Loucy (cell line): ENCODE measurements around the gene CBLC.

Source experiments
- H2AFZ ChIP-seq: fragments of 200-600 bp; sonication (generic); 2 replicates; pipeline ENCODE4 v1.6.0; 2016; ENCODE audit warnings: antibody characterized with exemption, mild to moderate bottlenecking, low read length, moderate library complexity
- H3F3A ChIP-seq: fragments of 200-600 bp; 2 replicates; pipeline ENCODE4 v1.6.0; 2016; ENCODE audit warnings: antibody characterized with exemption, low read depth, mild to moderate bottlenecking
- H3K27me3 ChIP-seq: fragments of 200-600 bp; sonication (generic); 2 replicates; pipeline ENCODE4 v1.6.1; 2014; ENCODE audit warnings: low read length, mild to moderate bottlenecking; ENCODE audit not compliant: insufficient read depth, poor library complexity, severe bottlenecking
- H3K36me3 ChIP-seq: fragments of 200-600 bp; sonication (generic); 2 replicates; pipeline ENCODE4 v1.6.1; 2016; ENCODE audit warnings: low read length; ENCODE audit not compliant: insufficient read depth
- H3K4me1 ChIP-seq: fragments of 200-600 bp; sonication (generic); 2 replicates; pipeline ENCODE4 v1.5.1; 2014; ENCODE audit warnings: low read length, mild to moderate bottlenecking; ENCODE audit not compliant: insufficient read depth, poor library complexity, severe bottlenecking
- H3K4me2 ChIP-seq: fragments of 200-600 bp; sonication (generic); 2 replicates; pipeline ENCODE4 v1.6.0; 2014; ENCODE audit warnings: antibody characterized with exemption, low read length, low read depth, mild to moderate bottlenecking; ENCODE audit not compliant: poor library complexity, severe bottlenecking
- H3K4me3 ChIP-seq: fragments of 200-600 bp; sonication (generic); 2 replicates; pipeline ENCODE4 v1.5.1; 2014; ENCODE audit warnings: low read length, mild to moderate bottlenecking, mixed read lengths; ENCODE audit not compliant: poor library complexity, severe bottlenecking
- H3K79me2 ChIP-seq: fragments of 200-600 bp; sonication (generic); 2 replicates; pipeline ENCODE4 v1.6.1; 2014; ENCODE audit warnings: low read length; ENCODE audit not compliant: insufficient read depth
- H3K9ac ChIP-seq: fragments of 200-600 bp; sonication (generic); 2 replicates; pipeline ENCODE4 v1.6.0; 2014; ENCODE audit warnings: mild to moderate bottlenecking, low read depth, low read length, moderate library complexity; ENCODE audit not compliant: poor library complexity, severe bottlenecking
- H3K9me2 ChIP-seq: fragments of 200-600 bp; sonication (generic); replicated peaks from 2 replicates; pipeline ENCODE4 v1.6.1; 2016; ENCODE audit warnings: low read depth, low read length, mixed read lengths
- H3K9me3 ChIP-seq: fragments of 200-600 bp; sonication (generic); 2 replicates; pipeline ENCODE4 v1.6.1; 2014; ENCODE audit warnings: mild to moderate bottlenecking, antibody characterized with exemption, low read length, low read depth; ENCODE audit not compliant: insufficient read depth
- H4K20me1 ChIP-seq: fragments of 200-600 bp; sonication (generic); 2 replicates; pipeline ENCODE4 v1.6.0; 2014; ENCODE audit warnings: antibody characterized with exemption, low read length, mild to moderate bottlenecking; ENCODE audit not compliant: insufficient read depth, poor library complexity, severe bottlenecking
- EZH2phosphoT487 ChIP-seq: fragments of 200-600 bp; IDR thresholded peaks from 2 replicates; pipeline ENCODE4 v1.6.1; 2018; ENCODE audit warnings: antibody characterized with exemption, mild to moderate bottlenecking, moderate library complexity, borderline replicate concordance
- TF ChIP-seq, protein P1 (sequence below): fragments of 200-600 bp; sonication (generic); conservative IDR thresholded peaks from 2 replicates; pipeline ENCODE4 v1.5.1; 2014; ENCODE audit warnings: mild to moderate bottlenecking, antibody characterized with exemption, low read length

Gene CBLC

DNA sequence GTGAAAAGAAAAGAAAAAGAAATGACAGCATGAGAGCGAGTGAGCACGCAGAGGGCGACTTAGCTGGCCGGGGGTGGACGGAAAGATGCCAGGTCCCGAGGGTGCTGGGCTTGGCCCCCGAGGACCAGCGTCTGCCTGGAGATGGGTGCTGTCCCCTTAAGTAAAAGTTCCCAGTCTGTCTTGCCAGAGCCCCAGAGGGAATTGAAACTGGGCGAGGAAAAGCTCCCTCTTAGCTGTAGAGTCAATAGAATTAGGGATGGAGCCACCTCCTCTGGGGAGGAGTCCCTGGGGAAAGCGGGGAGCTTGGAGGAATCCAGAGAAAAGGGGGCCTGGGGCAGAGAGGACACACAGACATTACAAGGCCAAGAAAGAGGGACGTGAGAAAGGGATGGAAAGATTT lies 44.5 kb downstream of the CBLC start:
- TF ChIP-seq EZH2phosphoT487: no peak
- TF ChIP-seq, protein P1, sequence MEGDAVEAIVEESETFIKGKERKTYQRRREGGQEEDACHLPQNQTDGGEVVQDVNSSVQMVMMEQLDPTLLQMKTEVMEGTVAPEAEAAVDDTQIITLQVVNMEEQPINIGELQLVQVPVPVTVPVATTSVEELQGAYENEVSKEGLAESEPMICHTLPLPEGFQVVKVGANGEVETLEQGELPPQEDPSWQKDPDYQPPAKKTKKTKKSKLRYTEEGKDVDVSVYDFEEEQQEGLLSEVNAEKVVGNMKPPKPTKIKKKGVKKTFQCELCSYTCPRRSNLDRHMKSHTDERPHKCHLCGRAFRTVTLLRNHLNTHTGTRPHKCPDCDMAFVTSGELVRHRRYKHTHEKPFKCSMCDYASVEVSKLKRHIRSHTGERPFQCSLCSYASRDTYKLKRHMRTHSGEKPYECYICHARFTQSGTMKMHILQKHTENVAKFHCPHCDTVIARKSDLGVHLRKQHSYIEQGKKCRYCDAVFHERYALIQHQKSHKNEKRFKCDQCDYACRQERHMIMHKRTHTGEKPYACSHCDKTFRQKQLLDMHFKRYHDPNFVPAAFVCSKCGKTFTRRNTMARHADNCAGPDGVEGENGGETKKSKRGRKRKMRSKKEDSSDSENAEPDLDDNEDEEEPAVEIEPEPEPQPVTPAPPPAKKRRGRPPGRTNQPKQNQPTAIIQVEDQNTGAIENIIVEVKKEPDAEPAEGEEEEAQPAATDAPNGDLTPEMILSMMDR: no peak
- Histone ChIP-seq H3K4me1 (no peaks in the 10 kb centered on the region), H3K9me3 (no peaks in the 10 kb centered on the region), H2AFZ (no peak overlapping the region), H4K20me1 (no peaks in the 10 kb centered on the region), H3K27me3 (no peaks in the 10 kb centered on the region), H3K79me2 (no peaks in the 10 kb centered on the region), H3F3A (no peaks in the 10 kb centered on the region), H3K9ac (no peak overlapping the region), H3K9me2 (no peaks in the 10 kb centered on the region), H3K4me3 (no peak overlapping the region), H3K4me2 (no peak overlapping the region), H3K36me3 (no peaks in the 10 kb centered on the region)

DNA sequence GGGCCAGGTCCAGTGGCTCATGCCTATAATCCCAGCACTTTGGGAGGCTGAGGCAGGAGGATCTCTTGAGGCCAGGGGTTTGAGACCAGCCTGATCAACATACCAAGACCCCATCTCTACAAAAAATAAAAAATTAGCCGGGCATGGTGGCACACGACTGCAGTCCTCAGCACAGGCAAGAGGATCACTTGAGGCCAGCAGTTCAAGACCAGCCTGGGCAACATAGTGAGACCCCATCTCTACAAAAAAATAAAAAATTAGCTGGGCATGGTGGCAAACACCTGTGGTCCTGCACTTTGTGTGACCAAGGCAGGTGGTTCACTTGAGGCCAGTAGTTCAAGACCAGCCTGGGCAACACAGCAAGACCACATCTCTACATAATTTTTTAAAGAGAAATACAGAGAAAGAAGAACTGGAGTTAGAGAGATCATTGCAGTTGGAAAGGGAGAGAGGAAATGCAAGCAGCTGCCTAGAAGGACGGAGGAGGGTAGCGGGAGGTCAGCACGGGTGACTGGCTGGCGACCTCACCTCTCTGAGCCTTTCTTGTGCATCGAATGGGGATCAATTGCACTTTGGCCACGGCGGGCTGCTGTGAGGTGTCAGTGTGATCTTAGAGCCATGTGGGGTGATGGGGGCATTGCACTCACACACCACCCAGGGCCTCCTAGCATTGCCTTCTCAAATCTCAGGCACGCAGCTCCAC lies 45.1 kb downstream of the CBLC start:
- Histone ChIP-seq H3F3A (no peaks in the 10 kb centered on the region), H3K4me1 (no peaks in the 10 kb centered on the region), H3K4me2 (no peak overlapping the region), H3K4me3 (no peak overlapping the region), H3K79me2 (no peaks in the 10 kb centered on the region), H4K20me1 (no peaks in the 10 kb centered on the region), H3K9me3 (no peaks in the 10 kb centered on the region), H3K27me3 (no peaks in the 10 kb centered on the region), H3K9me2 (no peaks in the 10 kb centered on the region), H3K36me3 (no peaks in the 10 kb centered on the region), H3K9ac (no peak overlapping the region), H2AFZ (no peak overlapping the region; the same call in 1 of the 2 replicates)
- TF ChIP-seq, protein P1: no peak
- no peak for TF ChIP-seq EZH2phosphoT487

DNA sequence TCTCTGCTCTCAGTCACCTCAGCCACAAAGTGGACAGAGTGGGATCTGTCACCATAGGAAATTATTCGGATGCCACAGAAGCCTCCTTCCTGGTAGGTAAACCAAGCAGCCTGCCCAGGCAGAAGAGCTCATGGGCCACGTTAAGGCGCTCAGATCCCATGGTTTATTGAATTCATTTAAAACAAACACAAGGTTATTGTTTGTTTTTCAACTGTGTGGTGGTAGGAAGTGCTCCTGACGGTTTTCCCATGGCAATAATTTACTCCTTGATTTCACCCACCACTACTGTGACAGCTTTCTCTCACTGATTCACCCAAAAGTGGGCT lies 45.6 kb downstream of the CBLC start:
- Histone ChIP-seq H3K79me2 (no peaks in the 10 kb centered on the region), H3K9me3 (no peaks in the 10 kb centered on the region), H2AFZ (no peak overlapping the region; the same call in 1 of the 2 replicates), H3K4me3 (no peak overlapping the region), H3K4me1 (no peaks in the 10 kb centered on the region), H3K27me3 (no peaks in the 10 kb centered on the region), H4K20me1 (no peaks in the 10 kb centered on the region), H3K4me2 (no peak overlapping the region), H3K36me3 (no peaks in the 10 kb centered on the region), H3F3A (no peaks in the 10 kb centered on the region), H3K9ac (no peak overlapping the region), H3K9me2 (no peaks in the 10 kb centered on the region)
- TF ChIP-seq EZH2phosphoT487: no peak
- TF ChIP-seq, protein P1: no peak
